ENCODE data around the gene CUEDC1. TPM values are rescaled to one million over a fixed set of nuclear protein-coding genes. Genes with fewer than 3 reads are reported as not detected.

Gene CUEDC1
- total and polyA plus RNA-seq, 4 donors, result 25.4 to 43.6 (median 34.8) TPM

DNA sequence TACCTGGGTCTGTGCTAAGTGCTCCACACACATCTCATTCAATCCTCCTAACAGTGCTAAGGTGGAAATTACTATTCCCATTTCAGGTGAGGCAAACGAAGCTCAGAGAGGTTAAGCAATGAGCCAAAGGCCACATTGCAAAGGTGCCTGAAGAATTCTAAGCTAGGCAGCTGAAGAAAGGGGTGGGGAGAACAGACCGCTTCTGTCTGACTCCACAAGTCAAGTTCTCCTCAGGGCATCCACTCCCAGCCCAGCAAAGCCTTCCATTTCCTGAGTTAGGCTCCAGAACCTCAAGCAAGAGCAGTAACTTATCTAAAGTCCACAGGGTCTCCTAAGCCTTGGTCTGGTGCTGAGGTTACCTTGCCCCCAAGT lies 78.4 kb downstream of the CUEDC1 start:
- DNase-seq, result no peak
- Histone ChIP-seq H3K9me3 (ENCODE audit: control insufficient read depth, low read length) (no peaks in the 10 kb centered on the region), H3K27ac (ENCODE audit: low read depth in 1 of 2, low read length in 2 of 2) (no peak overlapping the region), H3K4me1 (ENCODE audit: control insufficient read depth in 1 of 2, insufficient read depth in 2 of 2, low read length in 2 of 2) (peaks cover 0 to 9% of the 10 kb centered on the region in 2 donors), H3K36me3 (ENCODE audit: control insufficient read depth in 1 of 2, insufficient read depth in 2 of 2, low read length in 1 of 2) (no peaks in the 10 kb centered on the region), H3K4me3 (ENCODE audit: low read length in 2 of 2) (no peak overlapping the region), H3K27me3 (ENCODE audit: control insufficient read depth in 1 of 2, insufficient read depth in 2 of 2, low read length in 1 of 2) (no peaks in the 10 kb centered on the region)
- intact Hi-C loops (cut with DNase I), result loop anchor here (5.0 kb wide), 2 partner anchors 75 to 80 kb away; partner anchors contain the start of gene CUEDC1 (in 1 of the 2)
- WGBS, 2 donors, result 71 to 78% methylated on average over 2 of the region's 2 CpGs
- ATAC-seq (ENCODE audit: low FRiP score), result no peak

GRCh38 chr17:57876023-57876865 lies 79.0 kb downstream of the CUEDC1 start:
- Histone ChIP-seq H3K36me3 (ENCODE audit: control insufficient read depth in 1 of 2, insufficient read depth in 2 of 2, low read length in 1 of 2) (no peaks in the 10 kb centered on the region), H3K4me3 (ENCODE audit: low read length in 2 of 2) (no peak overlapping the region), H3K4me1 (ENCODE audit: control insufficient read depth in 1 of 2, insufficient read depth in 2 of 2, low read length in 2 of 2) (peaks cover 0 to 5% of the 10 kb centered on the region in 2 donors), H3K9me3 (ENCODE audit: control insufficient read depth, low read length) (no peaks in the 10 kb centered on the region), H3K27me3 (ENCODE audit: control insufficient read depth in 1 of 2, insufficient read depth in 2 of 2, low read length in 1 of 2) (no peaks in the 10 kb centered on the region), H3K27ac (ENCODE audit: low read depth in 1 of 2, low read length in 2 of 2) (peak overlapping the region in 1 of 2 donors; percentile 48)
- no peak for ATAC-seq (ENCODE audit: low FRiP score)
- intact Hi-C loops (cut with DNase I), result loop anchor here (5.0 kb wide), 2 partner anchors 76 to 81 kb away; partner anchors contain the start of gene CUEDC1 (in 1 of the 2)
- WGBS, 2 donors, result 67 to 69% methylated on average over 15 of the region's 15 CpGs
- no peak for DNase-seq

DNA sequence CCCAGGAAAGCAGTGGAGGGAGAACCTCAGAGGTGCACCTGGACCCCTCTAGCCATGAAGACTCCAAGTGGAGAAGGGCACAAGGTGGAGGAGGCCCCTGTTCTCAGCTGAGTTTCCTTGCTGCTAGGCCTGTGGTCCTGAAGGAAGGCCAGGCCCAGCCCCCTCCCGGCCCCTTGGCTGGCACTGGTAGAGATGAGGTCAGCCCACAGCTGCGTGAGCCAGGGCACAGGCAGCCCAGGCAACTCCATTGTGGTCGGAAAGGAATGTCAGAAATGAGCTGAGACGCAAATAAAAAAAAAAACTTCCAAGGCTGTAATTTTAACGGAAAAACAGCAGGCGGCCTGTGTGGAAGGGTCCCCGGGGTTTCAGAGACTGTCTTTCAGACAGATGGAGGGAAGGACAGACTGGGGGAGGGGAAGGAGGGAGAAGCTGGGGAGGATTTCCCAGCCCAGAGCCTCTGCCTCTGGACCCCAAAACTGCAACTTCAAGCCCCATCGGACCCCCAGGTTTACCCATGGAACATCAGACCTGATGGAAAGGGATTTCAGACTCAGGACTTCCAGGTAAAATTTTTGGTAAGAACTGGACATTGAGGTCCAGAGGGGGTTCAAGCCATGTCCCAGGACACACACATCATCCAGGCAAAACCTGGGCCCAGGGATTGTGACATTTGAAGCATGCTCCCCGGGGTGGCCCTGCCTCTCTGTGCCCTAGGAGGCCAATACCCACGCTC lies 79.8 kb downstream of the CUEDC1 start:
- H3K9me3 ChIP-seq (ENCODE audit: control insufficient read depth, low read length), result no peaks in the 10 kb centered on the region
- ATAC-seq (ENCODE audit: low FRiP score), result peak; percentile 96
- no peaks in the 10 kb centered on the region for H3K27me3 ChIP-seq (ENCODE audit: control insufficient read depth in 1 of 2, insufficient read depth in 2 of 2, low read length in 1 of 2)
- WGBS, 2 donors, result 17 to 18% methylated on average over 10 of the region's 10 CpGs
- peak overlapping the region; percentile 71 to 92 for H3K27ac ChIP-seq (ENCODE audit: low read depth in 1 of 2, low read length in 2 of 2)
- H3K36me3 ChIP-seq (ENCODE audit: control insufficient read depth in 1 of 2, insufficient read depth in 2 of 2, low read length in 1 of 2), result no peaks in the 10 kb centered on the region
- DNase-seq, result peak; percentile 94 to 95
- no peaks in the 10 kb centered on the region for H3K4me1 ChIP-seq (ENCODE audit: control insufficient read depth in 1 of 2, insufficient read depth in 2 of 2, low read length in 2 of 2)
- intact Hi-C loops (cut with DNase I), result loop anchor here (2.0 to 5.0 kb wide), 3 partner anchors 77 to 111 kb away; partner anchors contain the start of gene CUEDC1 (in 1 of the 2)
- H3K4me3 ChIP-seq (ENCODE audit: low read length in 2 of 2), result no peak overlapping the region

DNA sequence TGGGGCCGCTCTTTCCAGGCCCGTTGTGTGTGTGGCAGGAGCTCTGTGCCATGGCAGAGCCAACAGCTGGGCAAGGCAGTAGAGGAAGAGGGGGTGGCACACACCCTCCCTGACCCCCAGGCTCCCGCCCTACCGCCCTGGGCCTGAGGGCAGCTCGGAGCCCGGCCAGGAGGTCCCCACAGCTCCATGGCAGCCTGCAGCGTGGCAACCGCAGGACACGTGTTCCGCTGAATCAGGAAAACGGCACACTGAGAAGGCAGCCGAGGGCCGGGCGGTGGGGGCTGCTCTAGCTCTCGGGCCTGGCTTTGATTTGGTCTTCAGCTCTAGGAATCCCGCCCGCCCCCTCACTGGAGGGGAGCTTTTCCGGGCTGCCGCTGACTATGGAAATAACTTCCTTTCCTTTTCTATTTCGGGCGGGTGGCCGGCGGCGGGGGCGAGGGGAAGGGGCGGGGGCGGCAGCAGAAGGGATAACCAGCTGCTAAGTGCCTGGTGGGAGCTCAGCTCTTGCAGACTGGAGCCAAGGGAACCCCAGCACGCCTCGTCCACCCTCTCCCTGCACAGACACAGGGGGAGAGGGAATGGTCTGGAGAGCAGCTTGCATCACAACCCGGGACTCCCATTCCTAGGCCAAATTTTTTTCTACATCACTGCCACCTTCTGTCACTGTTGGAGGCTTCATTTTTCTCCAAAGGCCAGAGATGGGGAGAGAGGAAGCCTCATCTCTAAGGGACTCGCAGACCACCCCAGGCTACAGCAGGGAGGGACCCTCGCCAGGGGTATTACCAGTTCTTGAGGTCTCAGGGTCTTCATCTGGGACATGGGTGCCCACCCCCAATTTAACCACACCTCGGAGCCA lies 80.5 kb downstream of the CUEDC1 start:
- no peaks in the 10 kb centered on the region for H3K27me3 ChIP-seq (ENCODE audit: control insufficient read depth in 1 of 2, insufficient read depth in 2 of 2, low read length in 1 of 2)
- no peaks in the 10 kb centered on the region for H3K36me3 ChIP-seq (ENCODE audit: control insufficient read depth in 1 of 2, insufficient read depth in 2 of 2, low read length in 1 of 2)
- H3K4me1 ChIP-seq (ENCODE audit: control insufficient read depth in 1 of 2, insufficient read depth in 2 of 2, low read length in 2 of 2), result no peaks in the 10 kb centered on the region
- ATAC-seq (ENCODE audit: low FRiP score) (peak; percentile 83), DNase-seq (peak; percentile 90 to 93)
- H3K9me3 ChIP-seq (ENCODE audit: control insufficient read depth, low read length), result no peaks in the 10 kb centered on the region
- 5 to 6% methylated on average over 29 to 33 of the region's 33 CpGs for WGBS, 2 donors
- peak overlapping the region; percentile 71 to 93 for H3K27ac ChIP-seq (ENCODE audit: low read depth in 1 of 2, low read length in 2 of 2)
- H3K4me3 ChIP-seq (ENCODE audit: low read length in 2 of 2), result no peak overlapping the region
- intact Hi-C loops (cut with DNase I), result loop anchor here (2.0 to 5.0 kb wide), 3 partner anchors 78 to 112 kb away; partner anchors contain the start of gene CUEDC1 (in 1 of the 2)

DNA sequence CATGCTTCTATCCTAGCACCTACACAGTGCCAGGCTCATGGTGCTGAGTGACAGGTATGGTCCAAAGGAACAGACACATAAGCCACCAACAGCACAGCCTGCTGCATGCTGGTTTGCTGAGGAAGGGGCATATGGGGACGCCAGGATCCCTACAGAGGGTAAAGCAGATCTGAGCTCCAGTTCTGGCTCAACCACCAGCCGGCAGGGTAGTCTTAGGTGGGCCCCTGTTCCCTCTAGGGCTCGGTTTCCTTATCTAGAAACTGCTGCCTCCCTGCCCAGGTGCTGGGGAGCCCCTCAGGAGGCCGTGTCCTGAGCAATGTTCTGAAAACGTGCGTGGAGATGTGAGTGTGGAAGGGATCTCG lies 81.2 kb downstream of the CUEDC1 start:
- no peaks in the 10 kb centered on the region for H3K27me3 ChIP-seq (ENCODE audit: control insufficient read depth in 1 of 2, insufficient read depth in 2 of 2, low read length in 1 of 2)
- H3K36me3 ChIP-seq (ENCODE audit: control insufficient read depth in 1 of 2, insufficient read depth in 2 of 2, low read length in 1 of 2), result no peaks in the 10 kb centered on the region
- H3K4me3 ChIP-seq (ENCODE audit: low read length in 2 of 2), result no peak overlapping the region
- ATAC-seq (ENCODE audit: low FRiP score) (no peak), DNase-seq (no peak)
- intact Hi-C loops (cut with DNase I), result loop anchor here in 1 of 2 donors (2.0 kb wide), 1 partner anchor 113 kb away; no protein-coding TSS in a partner anchor
- H3K27ac ChIP-seq (ENCODE audit: low read depth in 1 of 2, low read length in 2 of 2), result peak overlapping the region in 1 of 2 donors; percentile 93
- no peaks in the 10 kb centered on the region for H3K4me1 ChIP-seq (ENCODE audit: control insufficient read depth in 1 of 2, insufficient read depth in 2 of 2, low read length in 2 of 2)
- 23 to 25% methylated on average over 7 of the region's 7 CpGs for WGBS, 2 donors
- no peaks in the 10 kb centered on the region for H3K9me3 ChIP-seq (ENCODE audit: control insufficient read depth, low read length)

GRCh38 chr17:57873261-57874057 lies 81.8 kb downstream of the CUEDC1 start:
- 85 to 86% methylated on average over 16 of the region's 16 CpGs for WGBS, 2 donors
- H3K4me1 ChIP-seq (ENCODE audit: control insufficient read depth in 1 of 2, insufficient read depth in 2 of 2, low read length in 2 of 2), result no peaks in the 10 kb centered on the region
- ATAC-seq (ENCODE audit: low FRiP score) (no peak), DNase-seq (peak in 1 of 2 donors; percentile 49)
- intact Hi-C loops (cut with DNase I), result loop anchor here in 1 of 2 donors (2.0 kb wide), 1 partner anchor 113 kb away; no protein-coding TSS in a partner anchor
- no peaks in the 10 kb centered on the region for H3K36me3 ChIP-seq (ENCODE audit: control insufficient read depth in 1 of 2, insufficient read depth in 2 of 2, low read length in 1 of 2)
- H3K27me3 ChIP-seq (ENCODE audit: control insufficient read depth in 1 of 2, insufficient read depth in 2 of 2, low read length in 1 of 2), result no peaks in the 10 kb centered on the region
- H3K27ac ChIP-seq (ENCODE audit: low read depth in 1 of 2, low read length in 2 of 2), result peak overlapping the region in 1 of 2 donors; percentile 93
- H3K4me3 ChIP-seq (ENCODE audit: low read length in 2 of 2), result no peak overlapping the region
- no peaks in the 10 kb centered on the region for H3K9me3 ChIP-seq (ENCODE audit: control insufficient read depth, low read length)

DNA sequence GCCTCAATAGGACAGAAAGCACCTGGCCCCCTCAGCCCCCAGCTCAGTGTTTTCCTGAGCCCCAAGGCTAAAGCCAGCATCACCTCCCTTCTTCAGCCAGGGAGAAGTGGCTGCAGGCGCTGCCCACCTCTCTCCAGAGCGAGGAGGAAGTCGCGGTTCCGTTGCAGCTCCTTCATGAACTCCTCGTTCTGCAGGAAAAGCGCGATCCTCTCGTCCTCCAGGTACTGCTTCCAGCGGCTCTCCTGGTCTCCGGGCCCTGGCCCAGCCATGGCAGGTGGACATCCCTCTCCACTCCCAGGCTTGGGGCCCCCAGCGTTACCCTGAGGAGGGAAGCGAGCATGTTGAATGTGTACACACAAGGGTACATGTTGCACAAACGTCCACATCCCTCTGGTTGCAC lies 82.7 kb downstream of the CUEDC1 start:
- DNase-seq (peak in 1 of 2 donors; percentile 46), ATAC-seq (ENCODE audit: low FRiP score) (no peak)
- no peak overlapping the region for H3K27ac ChIP-seq (ENCODE audit: low read depth in 1 of 2, low read length in 2 of 2)
- no peaks in the 10 kb centered on the region for H3K4me1 ChIP-seq (ENCODE audit: control insufficient read depth in 1 of 2, insufficient read depth in 2 of 2, low read length in 2 of 2)
- intact Hi-C loops (cut with DNase I), result no loop called here
- 86 to 91% methylated on average over 14 of the region's 14 CpGs for WGBS, 2 donors
- no peaks in the 10 kb centered on the region for H3K9me3 ChIP-seq (ENCODE audit: control insufficient read depth, low read length)
- H3K36me3 ChIP-seq (ENCODE audit: control insufficient read depth in 1 of 2, insufficient read depth in 2 of 2, low read length in 1 of 2), result no peaks in the 10 kb centered on the region
- no peak overlapping the region for H3K4me3 ChIP-seq (ENCODE audit: low read length in 2 of 2)
- H3K27me3 ChIP-seq (ENCODE audit: control insufficient read depth in 1 of 2, insufficient read depth in 2 of 2, low read length in 1 of 2), result no peaks in the 10 kb centered on the region
